T47D (cell line): Measurements from ENCODE around the gene WFDC13.

Experiments used
- DNase-seq, 2 experiments: peaks; one replicate each; pipeline versions ENCODE4 v3.0.0 to v3.0.0-alpha.2; 2011 to 2012; ENCODE audit warnings: low read depth in 1 of 2, low spot score in 1 of 2
- JUND ChIP-seq: IDR thresholded peaks from 2 replicates; pipeline ENCODE4 v1.6.1; 2012; ENCODE audit warnings: low read depth
- in situ Hi-C: cut with HindIII; loops from 2 replicates; pipeline ENCODE4 v1.10.0; 2016; ENCODE audit warnings: low sequenced_read_pairs, low pct_unique_long_range_greater_than_20kb

Gene WFDC13

DNA sequence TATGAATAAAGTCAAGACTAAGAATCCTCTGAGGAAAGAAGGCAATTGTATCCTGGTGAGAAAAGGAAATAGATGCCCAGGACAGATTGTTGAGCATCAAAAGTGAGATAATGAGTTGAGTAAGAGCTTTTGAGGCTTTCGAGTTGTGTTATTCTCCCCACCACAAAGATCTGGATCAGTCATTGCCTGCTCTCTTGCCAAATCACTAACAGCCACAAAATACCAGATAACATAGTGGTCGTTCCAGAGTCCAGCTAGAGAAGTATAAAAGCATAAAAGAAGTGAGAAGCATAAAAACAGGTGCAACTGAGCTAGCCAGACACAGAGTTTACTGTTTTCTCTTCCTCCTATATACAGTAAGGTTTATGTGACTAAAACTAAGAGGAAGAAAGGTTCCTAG lies 25.2 kb downstream of the WFDC13 start:
- no peak for DNase-seq
- in situ Hi-C loops = no loop called here
- no peak for TF ChIP-seq JUND

- TF ChIP-seq JUND = no peak
- in situ Hi-C loops = no loop called here
- DNase-seq = no peak
Observed at GRCh38 chr20:45732199-45732598, 30.4 kb downstream of the WFDC13 start.

GRCh38 chr20:45735552-45735951 lies 33.7 kb downstream of the WFDC13 start:
- in situ Hi-C loops = no loop called here
- no peak for DNase-seq
- TF ChIP-seq JUND = no peak

DNA sequence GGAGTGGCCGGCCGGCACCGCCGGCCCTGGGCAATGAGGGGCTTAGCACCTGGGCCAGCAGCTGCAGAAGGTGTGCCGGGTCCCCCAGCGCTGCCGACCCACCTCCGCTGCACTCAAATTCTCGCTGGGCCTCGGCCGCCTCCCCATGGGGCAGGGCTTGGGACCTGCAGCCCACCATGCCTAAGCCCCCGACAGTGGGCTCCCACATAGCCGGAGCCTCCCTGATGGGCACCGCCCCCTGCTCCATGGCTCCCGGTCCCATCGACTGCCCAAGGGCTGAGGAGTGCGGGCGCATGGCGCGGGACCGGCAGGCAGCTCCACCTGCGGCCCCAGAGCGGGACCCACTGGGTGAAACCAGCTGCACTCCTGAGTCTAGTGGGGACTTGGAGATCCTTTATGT lies 34.1 kb downstream of the WFDC13 start:
- DNase-seq = no peak
- no peak for TF ChIP-seq JUND
- in situ Hi-C loops = no loop called here

DNA sequence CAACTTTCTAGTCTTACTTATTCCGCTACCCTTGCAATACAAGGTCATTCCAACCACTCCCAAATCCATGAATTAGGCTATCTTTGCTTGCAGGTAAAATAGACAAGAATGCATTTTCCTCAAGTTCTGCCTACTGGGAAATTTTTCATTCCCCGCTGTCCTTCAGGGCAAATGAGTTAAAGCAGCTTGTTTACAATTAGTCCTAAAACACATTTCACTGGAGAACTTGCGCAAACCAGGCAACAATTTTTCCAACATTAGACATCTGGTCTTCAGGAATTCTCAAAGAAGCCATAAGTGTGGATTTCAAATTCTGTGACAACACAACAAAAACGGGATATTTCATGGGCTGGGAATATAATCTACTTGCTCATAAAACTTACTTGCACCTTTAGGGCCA lies 40.8 kb downstream of the WFDC13 start:
- no peak for TF ChIP-seq JUND
- DNase-seq = no peak
- in situ Hi-C loops = no loop called here

GRCh38 chr20:45745015-45745414 lies 43.2 kb downstream of the WFDC13 start:
- no peak for DNase-seq
- no peak for TF ChIP-seq JUND
- in situ Hi-C loops = no loop called here

GRCh38 chr20:45751721-45752120 lies 49.9 kb downstream of the WFDC13 start:
- no peak for TF ChIP-seq JUND
- in situ Hi-C loops = no loop called here
- no peak for DNase-seq

DNA sequence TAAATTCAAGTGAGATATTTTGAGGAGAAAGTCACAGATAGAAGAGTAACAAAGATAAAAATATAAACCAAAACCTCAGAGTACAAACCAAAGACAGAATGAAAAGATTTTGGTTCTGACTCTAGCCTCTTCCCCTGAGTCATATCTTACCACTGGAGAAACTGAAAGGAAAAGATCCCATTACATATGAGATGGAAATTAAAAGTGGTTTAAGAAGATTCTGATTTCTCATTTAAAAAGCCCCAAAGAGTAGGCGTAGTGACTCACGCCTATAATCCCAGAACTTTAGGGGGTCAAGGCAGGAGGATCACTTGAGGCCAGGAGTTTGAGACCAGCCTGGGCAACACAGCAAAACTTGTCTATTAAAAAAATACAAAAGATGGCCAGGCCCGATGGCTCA lies 50.9 kb downstream of the WFDC13 start:
- in situ Hi-C loops = no loop called here
- no peak for TF ChIP-seq JUND
- DNase-seq = no peak

- in situ Hi-C loops = no loop called here
- DNase-seq = no peak
- TF ChIP-seq JUND = no peak
Observed at GRCh38 chr20:45758096-45758495, 56.3 kb downstream of the WFDC13 start.
